ENCODE measurements around the gene FKBP1A.

DNA sequence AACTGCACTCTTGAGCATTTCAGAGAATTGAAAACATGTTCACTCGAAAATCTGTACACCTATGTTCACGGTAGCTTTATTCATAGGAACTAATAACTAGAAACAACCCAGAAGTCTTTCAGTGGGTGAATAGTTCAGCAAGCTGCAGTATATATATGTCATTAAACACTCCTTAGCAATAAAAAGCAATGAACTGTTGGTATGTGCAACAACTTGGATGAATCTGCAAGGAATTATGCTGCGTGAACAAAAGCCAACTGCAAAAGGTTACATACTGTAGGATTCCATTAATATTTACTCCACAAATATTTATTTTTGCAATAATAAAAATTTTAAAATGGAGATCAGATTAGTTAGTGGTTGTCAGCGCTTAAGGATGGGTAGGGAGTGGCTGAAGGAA lies 22.1 kb upstream of the FKBP1A start:
- TF ChIP-seq TAF1 (IDR thresholded peaks at IDR 0.05; ENCODE audit: borderline replicate concordance, low read depth, low read length) (no peak), POLR2A (IDR thresholded peaks at IDR 0.05; ENCODE audit: low read depth, low read length) (no peak), POLR2AphosphoS5 (IDR thresholded peaks at IDR 0.05; ENCODE audit: low read depth, low read length) (no peak)

All from GM12892 (cell line).